BE2C (cell line): Measurements from ENCODE around the gene BPI.
A peak's percentile ranks its signal among the peaks of the same experiment; 100 is the strongest.

Source experiments
- DNase-seq: peaks from one replicate; pipeline ENCODE4 v3.0.0-alpha.2; 2020
- H3K27me3 ChIP-seq: fragments of 250-450 bp; sonication (Bioruptor Pico); 2 replicates; pipeline ENCODE4 v1.5.1; 2020; ENCODE audit warnings: mild to moderate bottlenecking
- H3K36me3 ChIP-seq: fragments of 250-450 bp; sonication (Bioruptor Pico); 2 replicates; pipeline ENCODE4 v1.5.1; 2020; ENCODE audit warnings: mild to moderate bottlenecking
- H3K4me1 ChIP-seq: fragments of 250-450 bp; sonication (Bioruptor Pico); 2 replicates; pipeline ENCODE4 v1.5.1; 2020
- H3K4me3 ChIP-seq: 2 replicates; pipeline ENCODE4 v1.5.1; 2011; ENCODE audit warnings: low read depth, low read length
- H3K9me3 ChIP-seq: fragments of 250-450 bp; sonication (Bioruptor Pico); 2 replicates; pipeline ENCODE4 v1.5.1; 2020
- TF ChIP-seq, protein P1 (sequence below): IDR thresholded peaks from 2 replicates; pipeline ENCODE4 v1.5.1; 2012; ENCODE audit warnings: mild to moderate bottlenecking, low read depth, low read length

The BPI gene

DNA sequence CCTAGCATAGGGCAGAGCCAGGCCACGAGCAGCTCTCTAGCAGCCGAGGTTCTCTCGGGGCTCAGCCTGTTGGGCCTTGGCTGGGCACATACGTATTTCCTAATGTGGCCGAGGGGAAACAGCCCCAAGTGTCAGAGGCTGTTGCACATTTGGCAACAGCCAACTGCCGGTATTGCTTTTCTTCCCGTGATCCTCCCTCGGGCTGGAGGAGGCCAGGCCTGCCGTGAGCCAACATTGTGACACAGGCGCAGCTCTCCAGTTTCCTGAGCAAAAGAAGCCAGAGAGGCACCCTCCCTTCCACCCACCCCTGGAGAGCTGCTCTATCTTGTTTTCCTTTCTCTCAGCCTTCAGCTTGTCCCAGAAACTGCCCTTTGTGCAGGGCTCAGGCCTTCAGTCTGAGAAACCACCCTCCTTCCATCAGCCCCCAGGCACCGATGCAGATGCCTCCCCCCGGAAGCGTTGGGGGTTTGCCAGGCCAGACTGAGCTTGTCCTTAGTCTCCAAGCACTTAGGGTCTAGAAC is 5.1 kb upstream of the BPI start:
- no peak overlapping the region for H3K4me3 ChIP-seq
- no peak for DNase-seq
- H3K9me3 ChIP-seq, result no peaks in the 10 kb centered on the region
- no peaks in the 10 kb centered on the region for H3K36me3 ChIP-seq
- TF ChIP-seq, protein P1, sequence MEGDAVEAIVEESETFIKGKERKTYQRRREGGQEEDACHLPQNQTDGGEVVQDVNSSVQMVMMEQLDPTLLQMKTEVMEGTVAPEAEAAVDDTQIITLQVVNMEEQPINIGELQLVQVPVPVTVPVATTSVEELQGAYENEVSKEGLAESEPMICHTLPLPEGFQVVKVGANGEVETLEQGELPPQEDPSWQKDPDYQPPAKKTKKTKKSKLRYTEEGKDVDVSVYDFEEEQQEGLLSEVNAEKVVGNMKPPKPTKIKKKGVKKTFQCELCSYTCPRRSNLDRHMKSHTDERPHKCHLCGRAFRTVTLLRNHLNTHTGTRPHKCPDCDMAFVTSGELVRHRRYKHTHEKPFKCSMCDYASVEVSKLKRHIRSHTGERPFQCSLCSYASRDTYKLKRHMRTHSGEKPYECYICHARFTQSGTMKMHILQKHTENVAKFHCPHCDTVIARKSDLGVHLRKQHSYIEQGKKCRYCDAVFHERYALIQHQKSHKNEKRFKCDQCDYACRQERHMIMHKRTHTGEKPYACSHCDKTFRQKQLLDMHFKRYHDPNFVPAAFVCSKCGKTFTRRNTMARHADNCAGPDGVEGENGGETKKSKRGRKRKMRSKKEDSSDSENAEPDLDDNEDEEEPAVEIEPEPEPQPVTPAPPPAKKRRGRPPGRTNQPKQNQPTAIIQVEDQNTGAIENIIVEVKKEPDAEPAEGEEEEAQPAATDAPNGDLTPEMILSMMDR, result no peak
- H3K4me1 ChIP-seq, result no peaks in the 10 kb centered on the region
- peaks cover 4% of the 10 kb centered on the region; the same call in 1 of the 2 replicates for H3K27me3 ChIP-seq

DNA sequence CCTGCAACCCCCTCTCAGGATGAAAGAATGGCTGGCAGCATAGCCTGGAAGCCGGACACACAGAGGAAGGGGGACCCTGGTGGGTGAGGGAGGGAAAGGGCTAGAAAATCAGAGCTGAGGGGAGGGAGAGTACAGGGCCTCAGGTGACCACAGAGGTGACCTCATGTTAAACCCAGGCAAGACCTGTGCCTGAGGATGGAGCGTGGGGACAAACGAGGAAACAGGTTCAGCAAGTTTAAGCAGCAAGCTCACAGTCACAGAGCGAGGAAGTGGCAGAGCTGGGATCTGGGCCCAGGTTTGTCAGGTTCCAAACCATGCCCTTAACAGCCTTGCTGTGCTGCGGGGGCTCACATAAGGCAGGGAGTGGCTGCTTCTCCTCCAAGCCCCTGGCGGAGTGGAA is 4.0 kb upstream of the BPI start:
- H3K4me3 ChIP-seq, result no peak overlapping the region
- TF ChIP-seq, protein P1, result no peak
- H3K27me3 ChIP-seq, result peaks cover 4% of the 10 kb centered on the region; the same call in 1 of the 2 replicates
- H3K4me1 ChIP-seq, result no peaks in the 10 kb centered on the region
- no peaks in the 10 kb centered on the region for H3K9me3 ChIP-seq
- H3K36me3 ChIP-seq, result no peaks in the 10 kb centered on the region
- no peak for DNase-seq

DNA sequence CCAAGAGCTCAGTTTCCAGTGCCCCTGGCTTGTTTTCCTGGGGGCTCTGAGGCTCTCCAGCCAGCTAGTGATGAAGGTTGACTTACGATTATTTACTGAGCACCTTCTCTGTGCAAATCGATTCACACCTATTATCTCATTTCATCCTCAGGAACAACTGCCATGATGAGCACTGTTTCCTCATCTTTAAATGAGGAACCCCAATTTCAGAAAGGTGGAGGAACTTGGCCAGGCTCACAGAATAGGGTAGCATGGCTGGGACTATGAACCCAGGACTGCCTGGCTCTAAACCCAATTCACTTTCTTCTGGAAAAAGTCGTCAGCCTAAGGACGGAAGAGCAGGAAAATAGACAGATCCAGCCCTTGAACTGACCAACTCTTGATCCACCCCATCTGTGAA is 3.5 kb upstream of the BPI start:
- peaks cover 4% of the 10 kb centered on the region; the same call in 1 of the 2 replicates for H3K27me3 ChIP-seq
- no peaks in the 10 kb centered on the region for H3K36me3 ChIP-seq
- DNase-seq, result no peak
- TF ChIP-seq, protein P1, result no peak
- no peaks in the 10 kb centered on the region for H3K9me3 ChIP-seq
- no peak overlapping the region for H3K4me3 ChIP-seq
- no peaks in the 10 kb centered on the region for H3K4me1 ChIP-seq

DNA sequence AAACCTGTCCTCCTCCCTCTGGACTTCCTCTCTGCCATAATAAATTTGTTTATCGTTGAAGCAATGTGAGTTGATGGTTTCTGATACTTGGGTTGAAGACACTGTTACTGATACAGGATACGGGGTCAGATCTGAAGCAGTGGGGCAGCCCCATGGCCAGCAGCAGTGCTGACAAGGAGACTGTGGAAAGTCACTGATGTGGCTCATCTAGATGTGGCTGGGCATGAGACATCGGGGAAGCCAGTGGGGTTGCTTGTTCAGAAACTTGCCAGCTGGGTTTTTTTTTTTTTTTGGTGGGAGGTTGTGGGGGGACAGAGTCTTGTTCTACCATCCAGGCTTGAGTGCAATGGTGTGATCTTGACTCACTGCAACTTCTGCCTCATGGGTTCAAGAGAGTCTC is 2.6 kb upstream of the BPI start:
- Histone ChIP-seq H3K4me3 (no peak overlapping the region), H3K9me3 (no peaks in the 10 kb centered on the region), H3K36me3 (no peaks in the 10 kb centered on the region), H3K27me3 (peaks cover 4% of the 10 kb centered on the region; the same call in 1 of the 2 replicates), H3K4me1 (no peaks in the 10 kb centered on the region)
- TF ChIP-seq, protein P1, result no peak
- DNase-seq, result no peak

DNA sequence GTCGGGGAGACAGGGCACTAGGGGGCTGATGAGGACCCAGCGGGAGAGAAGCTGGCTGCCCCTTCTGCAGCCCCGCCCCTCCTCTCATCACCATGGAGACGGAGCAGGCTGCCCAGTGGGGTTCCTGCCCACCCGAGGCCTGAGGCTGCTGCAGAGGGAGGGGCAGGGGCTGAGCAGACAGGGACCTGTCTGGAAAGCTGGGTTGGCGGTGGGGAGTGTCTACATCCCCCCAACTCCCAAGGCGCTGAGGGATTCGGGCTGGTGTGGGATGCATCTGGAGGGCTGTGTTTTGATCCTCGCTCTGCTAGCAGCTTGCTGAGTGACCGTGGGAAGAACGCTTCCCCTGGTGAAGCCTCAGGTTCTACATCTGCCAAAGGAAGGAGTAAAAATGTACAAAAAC is 1.2 kb upstream of the BPI start:
- TF ChIP-seq, protein P1, result no peak
- H3K4me3 ChIP-seq, result no peak overlapping the region
- H3K9me3 ChIP-seq, result no peaks in the 10 kb centered on the region
- H3K36me3 ChIP-seq, result no peaks in the 10 kb centered on the region
- H3K27me3 ChIP-seq, result peaks cover 4% of the 10 kb centered on the region; the same call in 1 of the 2 replicates
- DNase-seq, result peak; percentile 38
- no peaks in the 10 kb centered on the region for H3K4me1 ChIP-seq

DNA sequence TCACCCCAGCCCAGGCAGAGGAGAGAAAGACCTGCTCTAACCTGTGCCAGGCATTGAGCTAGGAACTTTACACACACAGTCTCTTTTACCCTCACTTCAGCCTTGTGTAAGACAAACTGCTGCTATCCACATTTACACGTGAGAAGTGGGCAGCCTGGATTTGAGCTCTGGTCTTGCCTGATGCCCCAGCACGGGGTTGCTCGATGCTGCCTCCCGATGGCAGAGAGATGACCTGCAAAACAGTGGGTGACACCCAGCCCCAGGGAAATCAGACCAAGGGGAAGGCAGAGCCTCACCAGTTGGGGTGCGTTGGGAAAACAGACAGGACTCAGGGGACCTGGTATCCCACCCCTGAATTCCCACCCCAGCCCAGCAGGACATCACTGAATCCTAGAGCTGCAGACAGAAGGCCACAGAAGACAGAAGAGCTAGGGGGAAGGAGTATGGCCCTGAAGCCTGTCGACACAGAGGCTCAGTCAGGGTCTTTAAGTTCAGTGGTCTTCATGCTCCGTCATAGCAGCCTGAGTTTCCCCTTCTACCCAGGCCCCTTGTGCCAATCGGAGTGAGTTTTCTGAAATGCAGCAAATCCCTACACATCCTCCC is 990 bp downstream of the BPI start:
- no peaks in the 10 kb centered on the region for H3K4me1 ChIP-seq
- TF ChIP-seq, protein P1, result peak; percentile 51
- H3K4me3 ChIP-seq, result no peak overlapping the region
- peak; percentile 36 for DNase-seq
- H3K27me3 ChIP-seq, result peaks cover 4% of the 10 kb centered on the region; the same call in 1 of the 2 replicates
- H3K36me3 ChIP-seq, result no peaks in the 10 kb centered on the region
- H3K9me3 ChIP-seq, result no peaks in the 10 kb centered on the region
